SK-MEL-5 (cell line): ENCODE measurements around the gene MAP7D2. TPM values are rescaled to one million over a fixed set of nuclear protein-coding genes. Genes with fewer than 3 reads are reported as not detected.

Experiments
- DNase-seq: peaks from one replicate; pipeline ENCODE4 v3.0.0-alpha.2; 2016; ENCODE audit warnings: low read depth, low spot score
- in situ Hi-C: cut with HindIII; loops from 2 replicates; pipeline ENCODE4 v1.10.0; 2016; ENCODE audit warnings: low sequenced_read_pairs, high pct_unique_total_duplicates, low pct_unique_long_range_greater_than_20kb
- total RNA-seq: library from RNA; depleted of rRNA; stranded (reverse); fragments of >200 nt; shearing (Covaris generic); gene quantifications from 2 replicates; pipeline ENCODE4 v1.2.3, GENCODE V29; 2014

MAP7D2 gene
- total RNA-seq, 1 experiment from 2014 or later: 1.9 TPM

- in situ Hi-C loops: no loop called here
- DNase-seq: no peak
Observed at GRCh38 chrX:20011608-20012007, 105.1 kb downstream of the MAP7D2 start.

GRCh38 chrX:20007962-20008622 is 108.6 kb downstream of the MAP7D2 start:
- DNase-seq: no peak
- in situ Hi-C loops: no loop called here

GRCh38 chrX:20005883-20006282 is 110.8 kb downstream of the MAP7D2 start:
- in situ Hi-C loops: no loop called here

GRCh38 chrX:20001588-20001987 is 115.1 kb downstream of the MAP7D2 start:
- no peak for DNase-seq
- in situ Hi-C loops: no loop called here

More at GRCh38 chrX:20005883-20006282, 110.8 kb downstream of the MAP7D2 start:
- DNase-seq: no peak

- DNase-seq: no peak
- in situ Hi-C loops: no loop called here
Observed at GRCh38 chrX:19991350-19991718, 125.4 kb downstream of the MAP7D2 start.

- in situ Hi-C loops: no loop called here
- peak; percentile 85 for DNase-seq
Observed at GRCh38 chrX:19990556-19991349, 126.0 kb downstream of the MAP7D2 start, which contains the start of gene BCLAF3. Gene BCLAF3 (minus strand): TSS chrX:19991061. CDS start chrX:19970264, 20,797 bp downstream.

- DNase-seq: no peak
- in situ Hi-C loops: no loop called here
Observed at GRCh38 chrX:19990151-19990555, 126.6 kb downstream of the MAP7D2 start.

GRCh38 chrX:19987856-19988255 is 128.9 kb downstream of the MAP7D2 start:
- in situ Hi-C loops: no loop called here
- DNase-seq: no peak

GRCh38 chrX:19986531-19986930 is 130.2 kb downstream of the MAP7D2 start:
- no peak for DNase-seq
- in situ Hi-C loops: no loop called here

GRCh38 chrX:19981947-19982346 is 134.8 kb downstream of the MAP7D2 start:
- in situ Hi-C loops: no loop called here
- no peak for DNase-seq

- DNase-seq: no peak
- in situ Hi-C loops: no loop called here
Observed at GRCh38 chrX:19975845-19976244, 140.9 kb downstream of the MAP7D2 start.

GRCh38 chrX:19972984-19973383 is 143.7 kb downstream of the MAP7D2 start:
- no peak for DNase-seq

GRCh38 chrX:19968276-19968675 is 148.4 kb downstream of the MAP7D2 start:
- DNase-seq: no peak
- in situ Hi-C loops: no loop called here

More at GRCh38 chrX:19972984-19973383, 143.7 kb downstream of the MAP7D2 start:
- in situ Hi-C loops: no loop called here

- no peak for DNase-seq
- in situ Hi-C loops: no loop called here
Observed at GRCh38 chrX:19966056-19966455, 150.7 kb downstream of the MAP7D2 start.

GRCh38 chrX:19964017-19964710 is 152.5 kb downstream of the MAP7D2 start:
- DNase-seq: no peak
- in situ Hi-C loops: no loop called here

GRCh38 chrX:19960913-19961312 is 155.8 kb downstream of the MAP7D2 start:
- in situ Hi-C loops: no loop called here
- DNase-seq: no peak

GRCh38 chrX:19958552-19959486 is 157.9 kb downstream of the MAP7D2 start:
- DNase-seq: no peak

More at GRCh38 chrX:19958552-19959486, 157.9 kb downstream of the MAP7D2 start:
- in situ Hi-C loops: no loop called here
